ENCODE results near the gene ZNF217.

GRCh38 chr20:53550280-53551187 is 43.1 kb downstream of the ZNF217 start:
- TF ChIP-seq CTCF (IDR thresholded peaks at IDR 0.05; ENCODE audit: poor library complexity), result no peak
- no peak for TF ChIP-seq EZH2 (IDR thresholded peaks at IDR 0.05; ENCODE audit: borderline replicate concordance)
- TF ChIP-seq EZH2phosphoT487 (IDR thresholded peaks at IDR 0.05; ENCODE audit: low read depth, severe bottlenecking, unreplicated experiment), result no peak

Measured in hepatocyte (in vitro differentiated cells).